ENCODE measurements around the gene SNAPC4. TPM values are rescaled to one million over a fixed set of nuclear protein-coding genes. Genes with fewer than 3 reads are reported as not detected.
"Not testable (repeated sequence)": the region's sequence is repeated elsewhere in the genome, so short reads cannot be mapped to it uniquely, and the experiment has no call there.

Gene SNAPC4
- polyA plus RNA-seq, 3 donors: 4.3 to 6.7 (median 4.9) TPM

DNA sequence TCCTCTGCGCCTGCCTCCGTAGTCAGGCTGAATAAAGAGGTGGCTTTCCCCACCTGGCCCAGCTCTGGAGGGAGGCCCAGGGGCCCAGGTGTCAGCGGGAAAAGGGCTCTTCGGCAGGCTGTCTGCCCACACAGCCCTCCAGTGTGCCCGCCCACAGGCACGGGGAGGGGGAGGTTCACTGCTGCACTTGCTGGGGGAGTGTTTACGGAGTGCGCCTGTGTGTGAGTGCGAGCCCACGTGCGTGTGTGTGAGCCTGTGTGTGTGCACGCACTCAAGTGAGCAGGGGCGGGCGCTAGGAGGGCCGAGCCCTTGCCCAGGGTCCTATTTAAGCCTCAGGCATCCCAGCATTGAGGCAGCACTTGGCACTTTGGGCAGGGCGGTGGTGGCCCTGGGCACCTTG lies 47.3 kb downstream of the SNAPC4 start:
- 78 to 80% (median 79%) methylated on average over 16 of the region's 16 CpGs for WGBS, 3 donors
- no peak overlapping the region for H3K27ac ChIP-seq (ENCODE audit: low read depth, low read length)

DNA sequence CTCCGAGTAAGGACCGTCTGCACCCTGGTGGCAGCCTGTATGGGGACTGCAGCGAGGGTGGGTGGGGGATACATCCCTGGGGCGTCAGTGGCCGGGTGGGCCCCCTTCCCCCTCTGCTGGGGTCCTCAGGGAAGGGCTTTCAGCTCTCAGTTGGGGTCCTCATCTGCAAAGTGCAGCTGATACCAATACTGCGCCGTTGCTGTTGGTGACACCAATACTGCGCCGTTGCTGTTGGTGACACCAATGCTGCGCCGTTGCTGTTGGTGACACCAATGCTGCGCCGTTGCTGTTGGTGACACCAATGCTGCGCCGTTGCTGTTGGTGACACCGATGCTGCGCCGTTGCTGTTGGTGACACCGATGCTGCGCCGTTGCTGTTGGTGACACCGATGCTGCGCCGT lies 48.1 kb downstream of the SNAPC4 start:
- not testable (repeated sequence) for H3K27ac ChIP-seq (ENCODE audit: low read depth, low read length)
- 92 to 97% (median 96%) methylated on average over 13 to 22 of the region's 24 CpGs for WGBS, 3 donors

DNA sequence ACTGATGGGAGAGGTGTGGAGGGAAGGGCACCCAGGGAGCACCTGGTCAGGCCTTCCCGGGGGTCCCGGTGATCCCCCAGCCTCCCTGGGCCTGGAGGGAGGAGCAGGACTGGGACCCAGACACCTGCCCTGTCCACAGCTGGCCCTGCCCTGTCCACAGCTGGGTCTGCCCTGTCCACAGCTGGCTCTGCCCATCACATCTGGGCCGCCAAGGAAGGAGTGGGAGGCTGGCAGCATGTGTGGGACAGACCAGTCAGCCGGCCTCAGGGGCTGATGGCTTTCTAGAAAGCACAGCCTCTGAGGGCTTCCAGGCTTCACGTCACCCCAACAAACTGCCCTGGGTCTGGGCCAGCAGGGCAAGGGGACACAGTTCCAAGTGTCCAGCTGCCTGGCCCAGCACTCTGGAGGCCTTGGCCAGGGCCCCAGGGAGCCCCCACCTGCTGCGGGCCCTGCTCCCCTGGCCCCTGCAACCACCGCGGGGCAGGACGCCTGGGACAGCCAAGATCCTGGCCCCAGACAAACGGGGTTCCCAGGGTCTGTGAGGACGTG lies 48.6 kb downstream of the SNAPC4 start:
- 80 to 86% (median 84%) methylated on average over 11 of the region's 11 CpGs for WGBS, 3 donors
- no peak overlapping the region for H3K27ac ChIP-seq (ENCODE audit: low read depth, low read length)

Other genes with a start within 250 kb of the SNAPC4 start
- under 1 TPM in 1 of 3 donors, not detected in 2; 0.02 TPM for gene LHX3, start 195.0 kb downstream of the SNAPC4 start, polyA plus RNA-seq
- gene QSOX2, start 154.4 kb downstream of the SNAPC4 start, polyA plus RNA-seq: 1 to 10 TPM; 4.5 to 7.3 (median 6.8) TPM
- under 1 TPM in 2 of 3 donors, not detected in 1; 0.03 to 0.18 TPM for gene CCDC187, start 96.1 kb downstream of the SNAPC4 start, polyA plus RNA-seq
- gene GPSM1, start 72.6 kb downstream of the SNAPC4 start, polyA plus RNA-seq: 10 to 100 TPM in 2 of 3 donors, 1 to 10 TPM in 1; 5.8 to 14.9 (median 11.0) TPM
- gene DNLZ, start 36.4 kb downstream of the SNAPC4 start, polyA plus RNA-seq: 10 to 100 TPM; 10.8 to 19.0 (median 15.6) TPM
- 1 to 10 TPM in 2 of 3 donors, under 1 TPM in 1; 0.66 to 2.6 (median 2.2) TPM for gene CARD9, start 26.5 kb downstream of the SNAPC4 start, polyA plus RNA-seq
- gene ENTR1, start 10.4 kb upstream of the SNAPC4 start, polyA plus RNA-seq: 10 to 100 TPM; 22.3 to 28.2 (median 24.7) TPM
- 10 to 100 TPM; 22.1 to 63.6 (median 22.9) TPM for gene PMPCA, start 10.5 kb upstream of the SNAPC4 start, polyA plus RNA-seq
- gene INPP5E, start 39.7 kb upstream of the SNAPC4 start, polyA plus RNA-seq: 10 to 100 TPM in 1 of 3 donors, 1 to 10 TPM in 2; 4.8 to 10.9 (median 9.4) TPM
- 10 to 100 TPM; 23.1 to 34.9 (median 30.9) TPM for gene SEC16A, start 82.9 kb upstream of the SNAPC4 start, polyA plus RNA-seq
- 10 to 100 TPM; 10.4 to 35.7 (median 25.0) TPM for gene NOTCH1, start 145.9 kb upstream of the SNAPC4 start, polyA plus RNA-seq

Measured in adipose tissue (tissue), 3 donors.